GM18868 (cell line): ENCODE results near the gene MSL1.
A peak's percentile ranks its signal among the peaks of the same experiment; 100 is the strongest.

Source experiments
- ATAC-seq: cut with Tn5 transposase; IDR thresholded peaks from one replicate; pipeline ENCODE4 v1.9.1; 2021; ENCODE audit warnings: mild to moderate bottlenecking, moderate library complexity; ENCODE audit not compliant: unreplicated experiment

MSL1 gene

GRCh38 chr17:40104594-40105486 is 16.9 kb upstream of the MSL1 start:
- no peak for ATAC-seq

- no peak for ATAC-seq
Observed at GRCh38 chr17:40105861-40106759, 15.7 kb upstream of the MSL1 start.

- ATAC-seq, result no peak
Observed at GRCh38 chr17:40106760-40107521, 14.8 kb upstream of the MSL1 start.

- no peak for ATAC-seq
Observed at GRCh38 chr17:40107522-40108174, 14.1 kb upstream of the MSL1 start.

GRCh38 chr17:40108970-40109824 is 12.6 kb upstream of the MSL1 start:
- no peak for ATAC-seq

GRCh38 chr17:40110026-40110845 is 11.5 kb upstream of the MSL1 start:
- no peak for ATAC-seq

GRCh38 chr17:40111221-40112128 is 10.3 kb upstream of the MSL1 start:
- peak; percentile 42 for ATAC-seq

GRCh38 chr17:40112191-40112711 is 9.5 kb upstream of the MSL1 start:
- ATAC-seq, result no peak

GRCh38 chr17:40112718-40113109 is 9.1 kb upstream of the MSL1 start:
- ATAC-seq, result no peak

GRCh38 chr17:40113110-40113906 is 8.5 kb upstream of the MSL1 start:
- peak; percentile 74 for ATAC-seq

GRCh38 chr17:40113907-40114245 is 7.9 kb upstream of the MSL1 start:
- no peak for ATAC-seq

GRCh38 chr17:40115101-40115436 is 6.7 kb upstream of the MSL1 start:
- ATAC-seq, result no peak

GRCh38 chr17:40122136-40122998 is 596 bp downstream of the MSL1 start:
- peak; percentile 36 for ATAC-seq

GRCh38 chr17:40122999-40123810 is 1.4 kb downstream of the MSL1 start:
- peak; percentile 25 for ATAC-seq

GRCh38 chr17:40123811-40124114 is 2.0 kb downstream of the MSL1 start:
- ATAC-seq, result no peak
